SK-N-MC (cell line): ENCODE data around the gene DBF4.
"Not testable (repeated sequence)": the region's sequence is repeated elsewhere in the genome, so short reads cannot be mapped to it uniquely, and the experiment has no call there.

Experiments used
- DNase-seq: peaks from one replicate; pipeline ENCODE4 v3.0.0-alpha.2; 2011; ENCODE audit warnings: low read depth, low spot score
- H3K27ac ChIP-seq: fragments of 200-600 bp; sonication (generic); 2 replicates; pipeline ENCODE4 v1.5.1; 2016; ENCODE audit warnings: mixed run types
- H3K36me3 ChIP-seq: fragments of 200-600 bp; sonication (generic); 2 replicates; pipeline ENCODE4 v1.6.1; 2017; ENCODE audit warnings: antibody characterized with exemption, low read length, mixed read lengths; ENCODE audit not compliant: insufficient read depth
- H3K4me3 ChIP-seq: fragments of 200-600 bp; sonication (generic); 2 replicates; pipeline ENCODE4 v1.5.1; 2016
- H3K9ac ChIP-seq: fragments of 200-600 bp; sonication (generic); 2 replicates; pipeline ENCODE4 v1.8.0; 2017; ENCODE audit warnings: mixed run types, mixed read lengths; ENCODE audit not compliant: insufficient read length
- H3K9me3 ChIP-seq: fragments of 200-600 bp; sonication (generic); 2 replicates; pipeline ENCODE4 v1.6.1; 2017; ENCODE audit warnings: low read depth, mild to moderate bottlenecking, antibody characterized with exemption, low read length, moderate library complexity, mixed read lengths
- EZH2 ChIP-seq: fragments of 200-600 bp; sonication (generic); IDR thresholded peaks from one replicate; pipeline ENCODE4 v1.6.1; 2017; ENCODE audit warnings: antibody characterized with exemption
- FOXP2 ChIP-seq: optimal IDR thresholded peaks from 2 replicates; pipeline ENCODE3; 2011; ENCODE audit warnings: mild to moderate bottlenecking, moderate library complexity; ENCODE audit not compliant: insufficient read depth; ENCODE audit errors: extremely low read length, control extremely low read depth
- POLR2AphosphoS5 ChIP-seq: IDR thresholded peaks from 2 replicates; pipeline ENCODE4 v1.6.1; 2012; ENCODE audit warnings: mild to moderate bottlenecking, low read depth, low read length, borderline replicate concordance

The DBF4 gene

GRCh38 chr7:87858417-87859100 is 17.7 kb upstream of the DBF4 start:
- H3K27ac ChIP-seq: no peak overlapping the region
- TF ChIP-seq EZH2 (no peak), FOXP2 (no peak), POLR2AphosphoS5 (no peak)
- peaks cover 62% of the 10 kb centered on the region for H3K36me3 ChIP-seq
- no peaks in the 10 kb centered on the region; the same call in 1 of the 2 replicates for H3K9me3 ChIP-seq
- no peak overlapping the region for H3K4me3 ChIP-seq
- no peak overlapping the region for H3K9ac ChIP-seq
- DNase-seq: no peak

- TF ChIP-seq FOXP2 (no peak), EZH2 (no peak), POLR2AphosphoS5 (no peak)
- DNase-seq: no peak
- peaks cover 57% of the 10 kb centered on the region for H3K36me3 ChIP-seq
- no peak overlapping the region for H3K9ac ChIP-seq
- H3K9me3 ChIP-seq: peaks cover 18% of the 10 kb centered on the region
- no peak overlapping the region for H3K4me3 ChIP-seq
- no peak overlapping the region for H3K27ac ChIP-seq
These were observed 10.2 kb upstream of the DBF4 start for GRCh38 chr7:87866089-87866488.

GRCh38 chr7:87866533-87866932 is 9.8 kb upstream of the DBF4 start:
- not testable (repeated sequence) for H3K27ac ChIP-seq, DNase-seq, H3K4me3 ChIP-seq, H3K9ac ChIP-seq
- Histone ChIP-seq H3K9me3 (peaks cover 18% of the 10 kb centered on the region), H3K36me3 (peaks cover 62% of the 10 kb centered on the region)

DNA sequence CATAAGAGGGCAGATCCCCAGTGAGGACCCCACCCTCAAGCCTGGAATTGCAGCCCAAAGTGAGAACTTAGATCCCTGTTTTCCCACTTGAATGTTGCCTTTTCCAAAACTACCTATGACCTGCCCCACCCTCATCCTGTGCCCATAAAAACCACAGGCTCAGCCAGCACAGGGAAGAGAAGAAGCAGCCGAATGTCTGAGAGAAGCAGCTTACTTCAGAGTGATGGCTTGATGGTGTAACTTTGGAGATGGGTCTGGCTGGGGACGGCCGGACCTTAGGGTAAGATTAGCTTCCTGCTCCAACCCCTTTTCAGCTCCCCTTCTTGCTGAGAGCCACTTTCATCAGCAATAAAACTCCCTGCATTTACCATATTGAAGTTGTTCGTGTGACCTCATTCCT is 5.8 kb upstream of the DBF4 start:
- peaks cover 28% of the 10 kb centered on the region for H3K9me3 ChIP-seq
- no peak overlapping the region for H3K4me3 ChIP-seq
- DNase-seq: no peak
- no peak overlapping the region for H3K27ac ChIP-seq
- no peak overlapping the region for H3K9ac ChIP-seq
- peaks cover 68% of the 10 kb centered on the region for H3K36me3 ChIP-seq
- TF ChIP-seq FOXP2: no peak
- TF ChIP-seq EZH2: no peak
- no peak for TF ChIP-seq POLR2AphosphoS5

DNA sequence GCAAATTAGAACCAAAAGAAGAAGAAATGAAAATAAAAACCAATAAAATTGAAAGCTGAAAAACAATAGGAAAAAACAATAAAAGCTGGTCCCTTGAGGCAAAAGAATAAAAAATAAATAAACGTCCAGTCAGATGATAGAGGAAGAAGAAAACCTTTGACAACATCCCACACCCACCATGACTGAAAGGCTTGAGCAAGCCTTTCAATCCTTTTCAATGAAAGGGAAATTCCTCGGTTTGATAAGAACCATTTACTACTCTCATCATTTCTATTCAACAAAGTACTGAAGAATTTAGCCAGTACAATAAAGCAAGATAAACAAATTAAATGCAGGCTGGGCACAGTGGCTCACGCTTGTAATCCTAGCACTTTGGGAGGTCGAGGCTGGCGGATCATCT is 3.9 kb upstream of the DBF4 start:
- Histone ChIP-seq H3K36me3 (peaks cover 50% of the 10 kb centered on the region), H3K4me3 (no peak overlapping the region), H3K27ac (no peak overlapping the region), H3K9me3 (peaks cover 22% of the 10 kb centered on the region), H3K9ac (no peak overlapping the region)
- TF ChIP-seq EZH2 (no peak), POLR2AphosphoS5 (no peak), FOXP2 (no peak)
- no peak for DNase-seq

DNA sequence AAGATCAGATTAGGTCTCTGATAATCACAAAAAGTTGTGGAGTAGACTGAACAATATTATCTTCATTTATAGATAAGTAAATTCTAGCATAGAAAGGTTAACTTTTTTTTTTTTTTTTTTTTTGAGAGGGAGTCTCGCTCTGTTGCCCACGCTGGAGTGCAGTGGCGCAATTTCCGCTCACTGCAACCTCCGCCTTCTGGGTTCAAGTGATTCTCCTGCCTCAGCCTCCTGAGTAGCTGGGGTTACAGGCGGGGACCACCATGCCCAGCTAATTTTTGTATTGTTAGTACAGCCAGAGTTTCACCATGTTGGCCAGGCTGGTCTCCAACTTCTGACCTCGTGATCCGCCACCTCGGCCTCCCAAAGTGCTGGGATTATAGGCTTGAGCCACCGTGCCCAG is 3.0 kb upstream of the DBF4 start:
- not testable (repeated sequence) for H3K9ac ChIP-seq, H3K4me3 ChIP-seq, DNase-seq, H3K27ac ChIP-seq
- Histone ChIP-seq H3K36me3 (peaks cover 44% of the 10 kb centered on the region), H3K9me3 (peaks cover 14% of the 10 kb centered on the region; the same call in 1 of the 2 replicates)

GRCh38 chr7:87874066-87874465 is 2.2 kb upstream of the DBF4 start:
- Histone ChIP-seq H3K36me3 (peaks cover 48% of the 10 kb centered on the region), H3K9ac (no peak overlapping the region), H3K27ac (peak overlapping the region; percentile 32; the same call in 1 of the 2 replicates), H3K4me3 (peak overlapping the region; percentile 94), H3K9me3 (peaks cover 12% of the 10 kb centered on the region; the same call in 1 of the 2 replicates)
- DNase-seq: no peak
- TF ChIP-seq EZH2: no peak
- TF ChIP-seq FOXP2: no peak
- no peak; the same call in 1 of the 2 replicates for TF ChIP-seq POLR2AphosphoS5

DNA sequence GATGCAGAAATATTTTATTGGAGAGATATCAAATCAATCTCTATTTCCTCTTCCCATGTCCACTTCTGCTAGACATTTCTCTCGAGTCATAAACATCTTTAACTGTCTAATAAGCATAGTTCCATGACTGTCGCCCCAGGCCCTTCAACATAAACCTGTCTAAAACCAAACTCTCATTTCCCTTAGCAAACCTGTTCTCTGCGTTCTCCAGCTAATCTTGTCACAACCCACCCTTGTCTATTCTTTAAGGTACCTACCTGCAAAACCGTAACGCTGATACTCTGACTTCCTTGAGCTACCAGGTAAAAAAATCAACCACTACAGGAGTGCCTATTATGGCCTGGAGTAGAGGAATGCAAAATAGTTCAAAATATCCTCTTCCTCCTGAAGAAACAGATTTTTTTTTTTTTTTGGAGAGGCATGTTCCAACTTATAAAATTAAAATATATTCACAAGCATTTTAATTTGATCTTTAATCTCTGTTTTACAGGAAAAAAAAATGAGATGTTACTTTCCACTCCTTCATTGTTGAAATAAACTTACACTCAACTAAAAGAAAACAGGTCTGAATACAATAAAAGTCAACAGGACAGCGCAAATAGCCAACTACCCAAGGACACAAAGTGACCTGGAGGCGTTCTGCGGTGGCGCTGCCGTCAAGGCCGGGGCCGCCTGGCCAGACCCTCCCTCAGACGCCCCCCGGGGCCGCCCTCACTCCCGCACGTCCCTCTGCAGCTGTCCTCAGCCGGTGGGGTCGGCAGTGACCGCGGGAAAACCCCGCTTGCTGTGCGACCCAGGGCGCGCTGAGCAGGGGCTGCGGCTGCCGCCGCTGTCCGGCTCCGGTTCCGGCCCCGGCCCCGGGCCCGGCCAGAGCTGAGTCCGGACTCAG is 898 bp upstream of the DBF4 start:
- H3K4me3 ChIP-seq: peak overlapping the region; percentile 94
- TF ChIP-seq EZH2: no peak
- no peak for TF ChIP-seq POLR2AphosphoS5
- no peak for TF ChIP-seq FOXP2
- peaks cover 10% of the 10 kb centered on the region; the same call in 1 of the 2 replicates for H3K9me3 ChIP-seq
- peak overlapping the region; percentile 89 for H3K9ac ChIP-seq
- peaks cover 51% of the 10 kb centered on the region for H3K36me3 ChIP-seq
- no peak for DNase-seq
- H3K27ac ChIP-seq: no peak overlapping the region; the same call in 1 of the 2 replicates

DNA sequence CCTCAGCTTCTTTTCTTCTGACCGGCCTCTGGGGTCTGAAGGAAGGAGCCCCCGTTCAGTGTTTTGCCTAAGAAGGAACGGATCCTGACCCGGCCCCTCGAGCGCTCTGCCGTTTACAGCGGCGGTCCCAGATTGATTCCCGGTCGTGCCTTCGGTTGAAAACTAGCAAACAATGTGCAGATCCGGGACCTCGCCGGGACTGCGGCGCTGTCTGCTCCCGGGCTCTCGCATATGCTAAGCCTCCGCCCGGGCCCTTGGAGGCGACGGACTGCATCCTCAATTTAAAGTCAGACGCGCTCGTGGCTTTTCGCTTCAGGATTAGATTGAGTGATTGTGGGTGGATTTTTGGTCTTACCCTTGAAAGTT is 559 bp downstream of the DBF4 start:
- Histone ChIP-seq H3K9me3 (peaks cover 10% of the 10 kb centered on the region; the same call in 1 of the 2 replicates), H3K36me3 (peaks cover 51% of the 10 kb centered on the region), H3K9ac (peak overlapping the region; percentile 97), H3K4me3 (peak overlapping the region; percentile 94), H3K27ac (peak overlapping the region; percentile 81)
- DNase-seq: no peak
- no peak for TF ChIP-seq FOXP2
